Measurements from ENCODE around the gene CELA3B. TPM values are rescaled to one million over a fixed set of nuclear protein-coding genes. Genes with fewer than 3 reads are reported as not detected.

The CELA3B gene
- not detected for total RNA-seq

GRCh38 chr1:21976703-21977239 is at the start of gene CELA3B:
Gene CELA3B (plus strand): TSS chr1:21977022. CDS start chr1:21977040, 18 bp downstream.

GRCh38 chr1:21937034-21937371 is 39.8 kb upstream of the CELA3B start, which contains the start of gene HSPG2:
Gene HSPG2 (minus strand): TSS chr1:21937310. CDS start chr1:21937217, 93 bp downstream.

GRCh38 chr1:22001409-22001808 is 24.6 kb downstream of the CELA3B start, which contains the start of gene CELA3A:
Gene CELA3A (plus strand): TSS chr1:22001657. CDS start chr1:22001675, 18 bp downstream.

Small RNA genes within 50 kb of the gene (small RNA-seq; reads per million reads assigned to genes)
- gene RN7SL186P (ENCODE audit: low replicate concordance) (not detected), gene RN7SL386P (ENCODE audit: low replicate concordance) (not detected), gene RNU6-1022P (ENCODE audit: low replicate concordance) (not detected), gene RNU6-776P (ENCODE audit: low replicate concordance) (not detected)

Other genes starting within 250 kb of the CELA3B start
- 46.0 TPM for gene USP48, start 193.9 kb upstream of the CELA3B start, total RNA-seq
- 0.23 TPM for gene LDLRAD2, start 164.8 kb upstream of the CELA3B start, total RNA-seq
- gene HSPG2, start 39.7 kb upstream of the CELA3B start, total RNA-seq: 313 TPM
- 0.23 TPM for gene CELA3A, start 24.6 kb downstream of the CELA3B start, total RNA-seq
- gene CDC42, start 75.7 kb downstream of the CELA3B start, total RNA-seq: 259 TPM
- gene WNT4, start 166.1 kb downstream of the CELA3B start, total RNA-seq: 10.2 TPM

All from metanephros (tissue), 2 donors.